ENCODE data around the gene HSPB1. TPM values are rescaled to one million over a fixed set of nuclear protein-coding genes. Genes with fewer than 3 reads are reported as not detected.

HSPB1 gene
- total RNA-seq, 1 donor = 91.8 TPM

DNA sequence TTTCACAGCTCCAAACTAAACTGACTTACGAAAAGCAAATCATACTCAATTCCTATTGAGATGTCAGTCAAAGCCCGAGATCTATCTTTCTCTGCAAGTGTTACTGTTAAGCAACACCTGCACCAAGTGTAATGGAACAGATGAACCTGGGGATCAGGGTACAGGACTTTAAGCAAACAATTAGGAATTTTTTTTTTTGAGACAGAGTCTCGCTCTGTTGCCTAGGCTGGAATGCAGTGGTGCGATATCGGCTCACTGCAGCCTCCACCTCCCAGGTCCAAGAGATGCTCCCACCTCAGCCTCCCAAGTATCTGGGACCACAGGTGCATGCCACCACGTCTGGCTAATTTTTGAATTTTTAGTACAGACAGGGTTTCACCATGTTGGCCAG lies 41.5 kb downstream of the HSPB1 start:
- TF ChIP-seq, protein P1, sequence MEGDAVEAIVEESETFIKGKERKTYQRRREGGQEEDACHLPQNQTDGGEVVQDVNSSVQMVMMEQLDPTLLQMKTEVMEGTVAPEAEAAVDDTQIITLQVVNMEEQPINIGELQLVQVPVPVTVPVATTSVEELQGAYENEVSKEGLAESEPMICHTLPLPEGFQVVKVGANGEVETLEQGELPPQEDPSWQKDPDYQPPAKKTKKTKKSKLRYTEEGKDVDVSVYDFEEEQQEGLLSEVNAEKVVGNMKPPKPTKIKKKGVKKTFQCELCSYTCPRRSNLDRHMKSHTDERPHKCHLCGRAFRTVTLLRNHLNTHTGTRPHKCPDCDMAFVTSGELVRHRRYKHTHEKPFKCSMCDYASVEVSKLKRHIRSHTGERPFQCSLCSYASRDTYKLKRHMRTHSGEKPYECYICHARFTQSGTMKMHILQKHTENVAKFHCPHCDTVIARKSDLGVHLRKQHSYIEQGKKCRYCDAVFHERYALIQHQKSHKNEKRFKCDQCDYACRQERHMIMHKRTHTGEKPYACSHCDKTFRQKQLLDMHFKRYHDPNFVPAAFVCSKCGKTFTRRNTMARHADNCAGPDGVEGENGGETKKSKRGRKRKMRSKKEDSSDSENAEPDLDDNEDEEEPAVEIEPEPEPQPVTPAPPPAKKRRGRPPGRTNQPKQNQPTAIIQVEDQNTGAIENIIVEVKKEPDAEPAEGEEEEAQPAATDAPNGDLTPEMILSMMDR (IDR thresholded peaks at IDR 0.05; ENCODE audit: insufficient read depth, low read length) = no peak
- DNase-seq (ENCODE audit: low read depth) = no peak
- H3K4me3 ChIP-seq (ENCODE audit: low read depth, low read length) = no peak overlapping the region

DNA sequence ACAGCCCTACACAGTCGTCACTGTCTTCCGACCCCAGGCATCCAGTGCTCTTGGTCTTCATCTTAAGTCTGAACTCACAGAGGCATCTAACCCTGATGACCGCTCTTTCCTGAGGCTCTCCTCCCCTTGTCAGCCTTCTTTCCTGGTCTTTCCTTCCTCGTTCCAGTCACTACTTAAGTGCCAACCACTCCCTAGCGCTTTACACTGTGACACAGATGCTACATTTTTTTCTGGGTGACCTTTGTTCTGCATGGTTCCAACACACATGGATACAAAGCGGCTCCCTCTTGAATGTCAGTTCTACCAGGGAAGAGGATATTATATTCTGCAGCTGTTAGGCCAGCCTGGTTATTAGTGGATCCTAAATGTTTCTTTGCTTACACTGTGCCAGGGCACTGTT lies 43.6 kb downstream of the HSPB1 start:
- TF ChIP-seq, protein P1 (IDR thresholded peaks at IDR 0.05; ENCODE audit: insufficient read depth, low read length) = no peak

DNA sequence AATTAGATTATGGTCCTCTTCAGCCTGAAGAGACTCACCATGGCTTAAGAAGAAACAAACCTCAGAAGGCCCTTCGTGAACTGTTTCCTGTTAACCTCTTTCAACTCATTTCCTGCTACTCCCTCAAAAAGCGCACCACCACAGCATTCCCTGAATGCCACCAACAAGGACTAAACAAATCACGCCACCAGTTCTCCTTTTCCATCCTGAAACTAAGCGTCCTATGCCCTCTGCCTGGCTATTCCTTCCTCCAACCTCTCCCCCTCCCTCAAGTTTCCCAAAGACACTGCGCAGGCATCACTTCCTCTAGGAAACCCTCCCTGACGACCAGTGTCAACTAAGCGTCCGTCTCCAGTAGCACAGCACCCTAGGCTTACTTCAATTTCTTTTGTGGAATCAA lies 44.3 kb downstream of the HSPB1 start:
- no peak overlapping the region for H3K4me3 ChIP-seq (ENCODE audit: low read depth, low read length)
- TF ChIP-seq, protein P1 (IDR thresholded peaks at IDR 0.05; ENCODE audit: insufficient read depth, low read length) = no peak
- no peak for DNase-seq (ENCODE audit: low read depth)

More for the DNA sequence above, 43.6 kb downstream of the HSPB1 start:
- H3K4me3 ChIP-seq (ENCODE audit: low read depth, low read length) = no peak overlapping the region
- DNase-seq (ENCODE audit: low read depth) = no peak

- TF ChIP-seq, protein P1 (IDR thresholded peaks at IDR 0.05; ENCODE audit: insufficient read depth, low read length) = no peak
- DNase-seq (ENCODE audit: low read depth) = no peak
- H3K4me3 ChIP-seq (ENCODE audit: low read depth, low read length) = no peak overlapping the region
Observed at GRCh38 chr7:76347710-76348109, 45.2 kb downstream of the HSPB1 start.

DNA sequence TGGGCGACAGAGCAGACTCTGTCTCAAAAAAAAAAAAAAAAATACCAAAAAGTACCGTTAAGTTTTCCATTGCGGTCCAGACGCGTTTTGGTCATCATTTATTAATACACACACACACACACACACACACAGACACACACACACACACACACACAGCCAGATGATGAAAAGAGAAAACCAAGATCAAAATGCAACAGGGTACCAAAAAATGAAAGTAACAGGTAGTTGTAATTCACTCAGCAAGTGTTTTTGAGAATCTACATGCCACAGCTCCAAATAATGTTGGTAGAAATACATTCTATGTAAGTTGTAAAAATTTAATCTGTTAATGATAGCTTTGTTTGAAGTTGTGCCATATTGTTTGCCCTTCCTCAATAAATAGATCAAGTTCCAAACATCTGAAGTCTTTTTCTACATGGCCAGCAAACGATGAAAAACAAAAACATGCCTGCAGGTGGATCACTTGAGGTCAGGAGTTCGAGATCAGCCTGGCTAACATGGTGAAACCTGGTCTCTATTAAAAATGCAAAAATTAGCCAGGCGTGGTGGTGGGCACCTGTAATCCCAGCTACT lies 46.9 kb downstream of the HSPB1 start:
- no peak overlapping the region for H3K4me3 ChIP-seq (ENCODE audit: low read depth, low read length)
- DNase-seq (ENCODE audit: low read depth) = no peak
- TF ChIP-seq, protein P1 (IDR thresholded peaks at IDR 0.05; ENCODE audit: insufficient read depth, low read length) = no peak

DNA sequence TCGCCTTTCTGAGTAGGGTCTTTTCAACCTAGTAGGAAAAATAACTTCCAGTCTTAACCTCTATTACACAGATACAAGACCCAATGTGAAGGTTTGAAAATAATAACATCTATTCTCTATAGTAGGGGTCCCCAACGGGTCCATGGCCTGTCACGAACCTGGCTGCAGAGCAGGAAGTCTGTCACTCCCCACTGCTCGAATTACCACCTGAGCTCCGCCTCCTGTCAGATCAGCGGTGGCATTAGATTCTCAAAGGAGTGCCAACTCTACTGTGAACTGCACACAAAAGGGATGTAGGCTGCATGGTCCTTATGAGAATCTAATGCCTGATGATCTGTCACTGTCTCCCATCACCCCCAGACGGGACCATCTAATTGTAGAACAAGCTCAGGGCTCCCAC lies 48.9 kb downstream of the HSPB1 start:
- no peak overlapping the region for H3K4me3 ChIP-seq (ENCODE audit: low read depth, low read length)
- DNase-seq (ENCODE audit: low read depth) = no peak
- TF ChIP-seq, protein P1 (IDR thresholded peaks at IDR 0.05; ENCODE audit: insufficient read depth, low read length) = no peak

GRCh38 chr7:76352193-76352592 lies 49.7 kb downstream of the HSPB1 start:
- DNase-seq (ENCODE audit: low read depth) = no peak
- TF ChIP-seq, protein P1 (IDR thresholded peaks at IDR 0.05; ENCODE audit: insufficient read depth, low read length) = no peak
- no peak overlapping the region for H3K4me3 ChIP-seq (ENCODE audit: low read depth, low read length)

Data from fibroblast of the aortic adventitia (primary cell).